Measurements from ENCODE around the gene CACNB3.

CACNB3 gene

DNA sequence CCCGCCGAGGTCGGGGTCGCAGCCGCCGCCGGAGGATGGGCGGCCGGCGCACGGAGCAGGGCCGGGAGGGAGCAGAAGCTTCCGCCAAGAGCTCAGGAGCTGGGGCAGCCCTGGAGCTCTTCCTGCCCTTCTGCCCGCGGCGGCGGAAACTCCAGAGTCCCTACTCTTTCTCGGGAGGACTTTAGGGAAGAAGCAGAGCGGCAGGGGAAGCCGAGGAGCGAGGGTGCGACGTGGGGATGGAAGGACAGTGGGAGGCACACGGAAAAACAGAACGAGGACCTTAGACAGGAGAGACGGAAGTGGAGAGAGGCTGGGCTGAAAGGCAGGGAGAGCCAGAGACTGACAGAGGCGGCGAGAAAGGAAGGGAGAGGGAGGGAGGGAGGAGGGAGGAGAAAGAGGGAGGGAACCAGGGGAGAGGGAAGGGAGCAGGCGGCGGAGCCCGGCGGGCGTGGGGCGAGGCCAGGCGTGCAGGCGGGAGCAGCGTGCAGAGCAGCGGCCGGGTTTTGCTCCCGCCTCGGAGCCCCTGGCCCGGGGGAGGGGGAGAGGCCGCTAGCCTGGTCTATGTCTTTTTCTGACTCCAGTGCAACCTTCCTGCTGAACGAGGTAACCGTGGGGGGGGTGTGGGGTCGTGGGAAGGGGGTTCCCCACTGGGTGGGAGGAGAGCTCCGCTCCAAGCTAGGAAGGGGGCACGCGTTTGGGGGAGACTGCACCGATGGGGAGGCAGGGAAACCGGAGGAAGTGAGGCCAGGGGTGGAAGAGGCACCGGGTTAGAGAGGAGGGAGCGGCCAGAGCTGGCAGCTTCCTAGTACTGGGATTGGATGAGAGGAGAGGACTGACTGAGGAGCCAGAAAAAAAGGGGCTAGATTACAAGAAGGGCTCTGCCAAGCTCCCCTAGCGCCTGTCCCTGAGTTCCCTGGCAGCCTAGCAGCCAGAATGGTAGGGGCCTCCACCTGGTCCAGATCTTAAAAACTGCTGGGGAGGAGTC lies 2.9 kb upstream of the CACNB3 start:
- no peak for TF ChIP-seq JUND (IDR thresholded peaks at IDR 0.05; ENCODE audit: low read depth)
- DNase-seq (ENCODE audit: low read depth in 1 of 2, low spot score in 1 of 2), result peak; percentile 82 to 94
- in situ Hi-C loops (cut with HindIII; ENCODE audit: low pct_unique_long_range_greater_than_20kb, low sequenced_read_pairs), result no loop called here

DNA sequence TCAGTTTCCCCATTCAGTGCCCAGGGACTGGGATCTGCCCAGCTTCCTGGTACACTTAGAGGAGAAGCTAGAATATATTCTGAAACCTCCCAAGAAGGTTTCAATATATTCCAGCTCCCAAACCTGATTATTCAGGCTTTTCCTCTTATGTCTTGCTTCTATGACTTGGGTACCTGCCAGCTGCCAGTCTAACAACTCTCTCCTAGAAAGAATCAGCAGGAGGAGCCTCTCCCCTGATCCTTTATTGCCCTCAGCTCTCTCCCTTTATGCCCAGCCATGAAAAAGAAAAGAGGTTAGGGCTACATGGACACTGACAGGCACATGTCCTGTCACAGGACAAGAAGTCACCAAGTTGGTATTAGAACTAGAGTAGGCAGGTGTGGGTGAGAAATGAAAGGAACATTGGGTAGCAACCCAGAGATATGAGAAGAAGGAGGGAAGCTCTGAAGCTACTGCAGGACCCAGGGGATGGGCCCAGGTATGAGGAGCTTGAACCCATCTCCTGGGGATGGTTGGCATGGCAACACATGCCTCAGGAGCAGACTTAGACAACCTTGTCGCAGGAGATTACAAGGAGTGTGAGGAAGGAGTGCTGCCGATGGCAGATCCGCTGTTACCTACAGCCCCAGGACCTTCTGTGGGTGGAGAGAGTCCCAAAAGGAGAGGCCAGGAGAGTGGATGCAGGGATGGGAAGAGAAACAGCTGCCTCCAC lies 2.0 kb upstream of the CACNB3 start:
- TF ChIP-seq JUND (IDR thresholded peaks at IDR 0.05; ENCODE audit: low read depth), result no peak
- DNase-seq (ENCODE audit: low read depth in 1 of 2, low spot score in 1 of 2), result peak in 1 of 2 experiments; percentile 64
- in situ Hi-C loops (cut with HindIII; ENCODE audit: low pct_unique_long_range_greater_than_20kb, low sequenced_read_pairs), result no loop called here

DNA sequence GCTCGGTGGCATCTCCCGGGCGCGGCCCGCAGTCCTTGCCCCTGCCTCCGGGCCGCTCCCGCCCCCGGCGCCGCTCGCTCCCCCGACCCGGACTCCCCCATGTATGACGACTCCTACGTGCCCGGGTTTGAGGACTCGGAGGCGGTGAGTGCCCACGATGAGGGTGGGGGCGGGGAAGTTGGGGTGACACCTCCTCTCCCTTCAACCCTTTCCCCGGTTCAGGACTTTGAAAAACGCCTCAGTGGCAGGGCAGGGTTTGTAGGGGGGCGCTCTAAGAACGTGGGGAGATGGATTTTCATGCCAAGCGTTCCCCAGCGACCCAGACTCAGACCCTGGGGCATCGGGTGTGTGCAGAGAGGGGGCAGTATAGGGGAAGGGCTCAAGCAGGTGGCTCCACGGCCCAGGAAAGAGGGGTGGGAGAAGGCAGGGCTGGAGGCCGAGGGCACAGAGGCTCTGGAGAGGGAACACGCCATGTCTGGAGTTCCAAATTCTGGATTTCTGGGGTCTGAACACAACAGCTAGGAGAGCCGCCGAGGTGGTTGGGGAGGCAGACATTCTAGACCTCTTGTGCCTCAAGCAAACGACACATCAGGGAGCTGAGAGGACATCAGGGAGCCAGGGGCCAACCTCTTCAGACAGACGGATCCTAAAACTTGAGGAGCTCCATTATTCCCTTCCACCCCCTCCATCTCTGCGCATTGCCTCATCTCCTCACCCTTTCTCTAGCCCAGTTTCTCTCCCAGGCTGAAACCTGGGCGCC lies 715 bp downstream of the CACNB3 start:
- peak in 1 of 2 experiments; percentile 43 for DNase-seq (ENCODE audit: low read depth in 1 of 2, low spot score in 1 of 2)
- in situ Hi-C loops (cut with HindIII; ENCODE audit: low pct_unique_long_range_greater_than_20kb, low sequenced_read_pairs), result no loop called here
- no peak for TF ChIP-seq JUND (IDR thresholded peaks at IDR 0.05; ENCODE audit: low read depth)

DNA sequence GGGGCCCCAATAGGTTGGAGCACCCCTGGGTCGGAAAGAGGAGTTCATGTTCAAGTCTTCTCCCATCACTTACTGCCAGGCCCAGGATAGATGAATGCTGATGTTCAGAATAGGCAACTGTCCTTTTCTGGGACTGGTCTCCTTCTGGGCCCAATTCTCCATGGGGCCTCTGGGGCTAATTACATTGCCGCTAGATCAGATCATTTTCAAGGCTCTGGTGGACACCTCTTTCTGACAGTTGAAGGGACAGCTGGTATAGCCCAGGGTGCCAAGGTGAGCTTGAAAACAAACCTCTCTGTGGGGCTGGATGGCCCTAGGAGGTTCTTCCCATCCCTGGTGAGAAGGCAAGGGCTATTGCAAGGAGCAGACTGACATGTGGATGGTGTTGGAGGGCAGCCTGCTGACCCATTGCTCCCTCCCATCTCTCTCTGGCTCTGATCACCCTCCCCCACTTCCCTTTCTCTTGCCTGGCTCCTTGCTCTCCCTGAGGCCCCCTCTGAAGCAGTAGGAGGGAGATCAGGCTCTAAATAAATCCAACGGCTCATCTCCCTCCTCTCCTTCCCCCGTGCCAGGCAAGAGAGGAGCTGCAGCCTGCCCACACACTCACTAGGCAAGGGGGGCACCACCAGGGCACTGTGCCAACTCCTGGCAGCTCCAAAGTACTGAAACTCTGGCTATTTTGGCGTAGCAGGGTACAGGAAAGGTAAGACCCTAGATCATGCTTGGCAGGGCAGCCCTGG lies 1.9 kb downstream of the CACNB3 start:
- no peak for DNase-seq (ENCODE audit: low read depth in 1 of 2, low spot score in 1 of 2)
- TF ChIP-seq JUND (IDR thresholded peaks at IDR 0.05; ENCODE audit: low read depth), result no peak
- in situ Hi-C loops (cut with HindIII; ENCODE audit: low pct_unique_long_range_greater_than_20kb, low sequenced_read_pairs), result no loop called here

DNA sequence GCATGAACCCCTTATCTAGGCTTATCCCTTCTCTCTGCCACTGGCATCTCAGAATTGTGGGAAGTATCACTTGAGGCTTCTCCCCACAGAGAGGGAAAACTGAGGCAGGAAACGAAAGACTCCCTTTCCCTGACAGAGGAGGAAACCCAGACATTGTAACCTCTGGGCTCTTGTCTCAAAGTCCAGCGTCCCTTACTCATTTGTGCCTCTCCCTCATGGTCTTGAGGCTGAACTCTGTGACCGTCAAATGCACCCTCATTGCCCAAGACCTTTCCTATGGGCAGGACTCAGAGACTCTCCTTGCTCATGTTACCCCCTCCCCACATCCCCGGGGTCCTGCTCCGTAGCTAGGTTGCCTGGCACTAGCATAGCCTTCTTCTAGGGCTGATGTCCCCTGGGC lies 3.8 kb downstream of the CACNB3 start:
- no peak for DNase-seq (ENCODE audit: low read depth in 1 of 2, low spot score in 1 of 2)
- in situ Hi-C loops (cut with HindIII; ENCODE audit: low pct_unique_long_range_greater_than_20kb, low sequenced_read_pairs), result no loop called here
- no peak for TF ChIP-seq JUND (IDR thresholded peaks at IDR 0.05; ENCODE audit: low read depth)

DNA sequence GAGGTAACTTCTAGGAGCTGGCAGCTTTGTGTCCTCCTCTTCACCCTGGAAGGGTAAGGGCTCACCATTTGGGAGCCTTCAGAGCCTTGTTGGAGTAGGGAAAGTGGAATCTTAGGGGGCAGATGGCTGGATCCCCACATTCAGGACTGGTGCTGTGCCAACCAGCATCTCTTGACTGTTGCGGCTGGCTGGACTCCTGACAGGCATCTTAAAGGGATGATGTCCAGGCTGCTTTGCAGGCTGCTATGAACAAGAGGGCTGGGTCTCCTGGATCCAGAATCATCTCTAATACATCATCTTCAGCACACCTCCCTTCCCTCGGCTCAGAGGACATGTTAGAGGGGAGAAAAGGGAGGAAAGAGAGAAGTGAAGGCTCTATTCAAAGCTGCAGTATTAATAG lies 4.4 kb downstream of the CACNB3 start:
- no peak for TF ChIP-seq JUND (IDR thresholded peaks at IDR 0.05; ENCODE audit: low read depth)
- in situ Hi-C loops (cut with HindIII; ENCODE audit: low pct_unique_long_range_greater_than_20kb, low sequenced_read_pairs), result no loop called here
- DNase-seq (ENCODE audit: low read depth in 1 of 2, low spot score in 1 of 2), result no peak

DNA sequence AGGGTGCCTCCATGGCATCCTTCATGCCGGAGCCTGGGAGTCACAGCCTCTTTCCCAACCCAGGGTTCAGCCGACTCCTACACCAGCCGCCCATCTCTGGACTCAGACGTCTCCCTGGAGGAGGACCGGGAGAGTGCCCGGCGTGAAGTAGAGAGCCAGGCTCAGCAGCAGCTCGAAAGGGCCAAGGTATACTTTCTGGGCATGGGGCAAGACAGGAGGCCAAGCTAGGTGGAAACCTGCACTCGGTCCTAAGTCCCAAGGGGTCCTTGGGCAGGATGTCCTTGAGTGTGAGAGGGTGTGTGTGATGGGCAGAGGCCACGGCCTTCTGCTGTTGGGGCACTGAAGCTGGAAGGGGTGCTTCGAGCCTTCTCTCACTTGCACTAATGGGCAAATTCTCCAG lies 5.0 kb downstream of the CACNB3 start:
- DNase-seq (ENCODE audit: low read depth in 1 of 2, low spot score in 1 of 2), result no peak
- TF ChIP-seq JUND (IDR thresholded peaks at IDR 0.05; ENCODE audit: low read depth), result no peak
- in situ Hi-C loops (cut with HindIII; ENCODE audit: low pct_unique_long_range_greater_than_20kb, low sequenced_read_pairs), result no loop called here

DNA sequence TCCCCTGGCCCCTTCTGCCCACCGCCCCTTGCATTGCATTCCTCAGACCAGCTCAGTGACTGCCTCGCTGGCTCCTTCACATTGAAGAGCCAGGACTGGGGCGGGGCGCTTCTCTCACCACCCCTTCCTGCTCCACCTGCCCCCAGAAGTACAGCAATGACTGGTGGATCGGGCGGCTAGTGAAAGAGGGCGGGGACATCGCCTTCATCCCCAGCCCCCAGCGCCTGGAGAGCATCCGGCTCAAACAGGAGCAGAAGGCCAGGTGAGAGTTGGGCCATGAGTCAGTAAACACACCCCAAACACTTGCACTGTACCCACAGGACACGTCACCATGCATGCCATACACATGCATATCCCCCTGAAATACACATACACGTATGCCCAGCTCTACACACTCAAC lies 5.8 kb downstream of the CACNB3 start:
- in situ Hi-C loops (cut with HindIII; ENCODE audit: low pct_unique_long_range_greater_than_20kb, low sequenced_read_pairs), result no loop called here
- DNase-seq (ENCODE audit: low read depth in 1 of 2, low spot score in 1 of 2), result no peak
- TF ChIP-seq JUND (IDR thresholded peaks at IDR 0.05; ENCODE audit: low read depth), result no peak

DNA sequence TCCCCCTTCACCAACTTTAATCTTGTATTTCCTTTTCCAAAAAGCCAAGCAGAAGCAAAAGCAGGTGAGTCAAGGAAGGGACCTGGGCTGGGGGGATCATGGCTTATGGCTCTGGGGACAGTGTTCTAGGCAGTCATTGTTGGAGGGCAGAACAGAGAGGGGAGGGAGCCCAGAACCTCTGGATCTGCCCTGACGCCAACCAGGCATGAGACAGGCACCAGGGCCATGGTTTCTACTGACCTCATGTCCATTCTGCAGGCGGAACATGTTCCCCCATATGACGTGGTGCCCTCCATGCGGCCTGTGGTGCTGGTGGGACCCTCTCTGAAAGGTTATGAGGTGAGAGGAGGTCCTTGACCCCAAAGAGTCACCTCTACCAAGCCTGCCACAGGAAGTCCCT lies 6.6 kb downstream of the CACNB3 start:
- no peak for TF ChIP-seq JUND (IDR thresholded peaks at IDR 0.05; ENCODE audit: low read depth)
- in situ Hi-C loops (cut with HindIII; ENCODE audit: low pct_unique_long_range_greater_than_20kb, low sequenced_read_pairs), result no loop called here
- no peak for DNase-seq (ENCODE audit: low read depth in 1 of 2, low spot score in 1 of 2)

DNA sequence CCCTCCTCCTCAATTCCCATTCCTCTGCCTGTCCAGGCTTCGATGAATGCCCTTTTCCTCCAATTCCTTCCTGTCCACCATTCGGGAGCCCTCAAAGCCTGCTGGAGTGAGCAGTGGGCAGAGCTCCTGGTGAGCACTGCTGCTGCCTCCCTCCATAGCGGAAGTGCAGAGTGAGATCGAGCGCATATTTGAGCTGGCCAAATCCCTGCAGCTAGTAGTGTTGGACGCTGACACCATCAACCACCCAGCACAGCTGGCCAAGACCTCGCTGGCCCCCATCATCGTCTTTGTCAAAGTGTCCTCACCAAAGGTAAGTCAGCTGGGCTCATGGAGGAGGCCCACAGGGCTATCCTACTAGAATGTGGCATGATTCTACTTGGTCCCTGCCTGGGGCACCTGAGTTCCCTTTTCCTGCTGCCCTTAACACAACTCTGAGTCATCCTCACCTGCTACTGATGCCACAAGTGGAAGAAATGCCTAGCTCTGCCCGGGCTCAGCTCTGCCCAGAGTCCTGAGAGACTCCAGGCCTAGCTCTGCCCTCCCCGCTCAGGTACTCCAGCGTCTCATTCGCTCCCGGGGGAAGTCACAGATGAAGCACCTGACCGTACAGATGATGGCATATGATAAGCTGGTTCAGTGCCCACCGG lies 8.0 kb downstream of the CACNB3 start:
- peak in 1 of 2 experiments; percentile 38 for DNase-seq (ENCODE audit: low read depth in 1 of 2, low spot score in 1 of 2)
- in situ Hi-C loops (cut with HindIII; ENCODE audit: low pct_unique_long_range_greater_than_20kb, low sequenced_read_pairs), result no loop called here
- no peak for TF ChIP-seq JUND (IDR thresholded peaks at IDR 0.05; ENCODE audit: low read depth)

DNA sequence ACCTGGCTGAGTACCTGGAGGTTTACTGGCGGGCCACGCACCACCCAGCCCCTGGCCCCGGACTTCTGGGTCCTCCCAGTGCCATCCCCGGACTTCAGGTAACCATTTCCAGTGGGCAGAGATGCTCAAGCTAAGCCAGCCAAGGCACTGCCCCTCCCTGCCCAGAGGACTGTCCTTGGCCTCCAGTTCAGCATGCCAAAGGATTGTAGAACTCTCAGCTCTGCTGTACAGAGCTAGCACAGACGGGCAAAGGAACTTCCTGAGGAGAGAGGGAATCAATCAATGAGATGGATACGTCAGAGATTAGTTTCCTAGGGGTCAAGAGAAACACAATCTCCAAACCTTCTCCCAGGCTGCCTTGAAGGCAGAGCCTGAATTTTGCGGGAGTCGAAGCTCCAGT lies 8.7 kb downstream of the CACNB3 start:
- in situ Hi-C loops (cut with HindIII; ENCODE audit: low pct_unique_long_range_greater_than_20kb, low sequenced_read_pairs), result no loop called here
- DNase-seq (ENCODE audit: low read depth in 1 of 2, low spot score in 1 of 2), result no peak
- no peak for TF ChIP-seq JUND (IDR thresholded peaks at IDR 0.05; ENCODE audit: low read depth)
